MG63 (cell line): ENCODE measurements around the gene RIPOR2. TPM values are rescaled to one million over a fixed set of nuclear protein-coding genes. Genes with fewer than 3 reads are reported as not detected.
"Not testable (repeated sequence)": the region's sequence is repeated elsewhere in the genome, so short reads cannot be mapped to it uniquely, and the experiment has no call there.

Experiments
- DNase-seq: peaks from one replicate; pipeline ENCODE4 v3.0.0-alpha.2; 2020
- H3K27me3 ChIP-seq: fragments of 250-450 bp; sonication (Bioruptor Pico); 2 replicates; pipeline ENCODE4 v1.5.1; 2020; ENCODE audit warnings: mild to moderate bottlenecking, moderate library complexity
- H3K36me3 ChIP-seq: fragments of 250-450 bp; sonication (Bioruptor Pico); 2 replicates; pipeline ENCODE4 v1.5.1; 2020; ENCODE audit warnings: mild to moderate bottlenecking, moderate library complexity
- H3K4me3 ChIP-seq: fragments of 250-450 bp; sonication (Bioruptor Pico); 2 replicates; pipeline ENCODE4 v1.5.1; 2020; ENCODE audit warnings: mild to moderate bottlenecking, moderate library complexity
- H3K9me3 ChIP-seq: fragments of 250-450 bp; sonication (Bioruptor Pico); 2 replicates; pipeline ENCODE4 v1.5.1; 2020; ENCODE audit warnings: mild to moderate bottlenecking, moderate library complexity
- total RNA-seq: library from RNA; depleted of rRNA; stranded (reverse); fragments of >200 nt; shearing (Covaris generic); gene quantifications from 2 replicates; pipeline ENCODE4 v1.2.3, GENCODE V29; 2014; ENCODE audit warnings: low replicate concordance

RIPOR2 gene
- total RNA-seq, 1 experiment from 2014 or later: 0.40 TPM

DNA sequence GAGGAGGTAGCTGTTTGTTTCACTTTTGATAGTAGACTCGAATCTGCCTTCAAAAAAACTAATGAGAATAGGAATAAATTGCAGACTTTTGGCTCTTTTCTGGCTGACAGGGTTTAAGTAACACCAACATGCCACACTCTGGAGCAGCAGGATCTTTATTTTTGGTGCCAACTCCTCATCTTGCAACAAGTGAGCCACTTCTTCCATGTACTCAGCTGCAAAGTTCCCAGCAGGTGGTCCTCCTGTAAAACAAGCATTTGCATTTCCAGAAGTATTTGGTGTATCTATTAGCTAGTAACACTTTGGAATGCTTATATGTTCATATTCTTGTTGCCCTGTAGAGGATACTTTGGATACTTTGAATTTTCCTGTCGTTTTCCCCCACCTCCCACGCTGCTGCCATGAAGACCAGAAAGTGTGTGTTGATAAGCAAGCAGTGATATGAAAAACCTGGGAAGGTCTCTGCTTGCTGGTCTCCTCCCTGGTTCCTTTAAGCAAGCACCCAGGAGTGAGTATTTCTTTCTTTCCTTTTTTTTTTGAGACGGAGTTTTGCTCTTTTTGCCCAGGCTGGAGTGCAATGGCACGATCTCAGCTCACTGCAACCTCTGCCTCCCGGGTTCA lies 138.1 kb downstream of the RIPOR2 start:
- Histone ChIP-seq H3K36me3 (no peaks in the 10 kb centered on the region), H3K9me3 (no peaks in the 10 kb centered on the region), H3K4me3 (no peak overlapping the region), H3K27me3 (no peaks in the 10 kb centered on the region)
- DNase-seq: no peak

GRCh38 chr6:24796616-24797290 lies 139.0 kb downstream of the RIPOR2 start:
- Histone ChIP-seq H3K27me3 (no peaks in the 10 kb centered on the region), H3K4me3 (no peak overlapping the region), H3K9me3 (no peaks in the 10 kb centered on the region), H3K36me3 (no peaks in the 10 kb centered on the region)
- no peak for DNase-seq

DNA sequence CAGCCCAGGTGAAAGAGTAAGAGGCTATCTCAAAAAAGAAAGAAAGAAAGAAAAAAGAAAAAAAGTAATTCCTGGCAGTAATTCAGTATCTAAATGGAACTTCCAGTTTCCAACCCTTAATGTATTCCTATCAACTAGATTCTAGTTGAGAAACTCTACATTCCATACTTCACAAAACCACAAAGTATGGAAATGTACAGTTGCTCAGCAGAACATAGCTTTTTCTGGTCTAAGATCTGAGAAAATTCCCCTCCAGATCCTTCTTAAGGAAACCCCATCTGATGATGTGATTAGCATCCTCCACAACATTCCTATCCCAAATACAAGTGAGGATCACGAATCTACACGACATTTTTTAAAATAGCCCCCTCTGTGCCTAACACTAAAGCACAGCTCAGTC lies 140.7 kb downstream of the RIPOR2 start:
- Histone ChIP-seq H3K36me3 (no peaks in the 10 kb centered on the region), H3K9me3 (no peaks in the 10 kb centered on the region), H3K27me3 (no peaks in the 10 kb centered on the region), H3K4me3 (no peak overlapping the region)
- DNase-seq: no peak

GRCh38 chr6:24788031-24788665 lies 147.6 kb downstream of the RIPOR2 start:
- H3K4me3 ChIP-seq: no peak overlapping the region
- peaks cover 41% of the 10 kb centered on the region for H3K36me3 ChIP-seq
- no peak for DNase-seq
- H3K9me3 ChIP-seq: no peaks in the 10 kb centered on the region
- no peaks in the 10 kb centered on the region for H3K27me3 ChIP-seq

DNA sequence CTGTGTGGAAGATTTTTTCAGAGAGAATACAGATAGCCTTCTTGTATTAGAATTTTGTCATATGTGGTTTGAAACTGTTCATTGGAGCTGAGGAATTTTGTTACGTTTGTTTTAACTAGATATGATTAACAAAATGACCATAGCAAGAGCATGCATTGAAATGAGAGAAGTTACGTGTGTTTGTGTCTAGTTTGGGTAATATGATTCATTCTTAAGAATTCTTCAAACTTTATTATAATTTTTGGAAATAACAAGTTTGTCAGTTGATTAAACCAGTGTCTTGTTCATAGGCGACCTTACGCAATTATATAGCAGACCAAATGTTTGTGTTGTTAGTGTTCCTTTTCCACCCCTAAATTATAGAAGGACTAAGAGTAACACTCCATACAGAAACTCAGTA lies 155.6 kb downstream of the RIPOR2 start:
- DNase-seq: no peak

GRCh38 chr6:24779416-24780016 lies 156.2 kb downstream of the RIPOR2 start:
- Histone ChIP-seq H3K36me3 (peaks cover 58% of the 10 kb centered on the region), H3K9me3 (no peaks in the 10 kb centered on the region), H3K4me3 (no peak overlapping the region), H3K27me3 (no peaks in the 10 kb centered on the region)
- no peak for DNase-seq

More for the DNA sequence above, 155.6 kb downstream of the RIPOR2 start:
- Histone ChIP-seq H3K9me3 (no peaks in the 10 kb centered on the region), H3K27me3 (no peaks in the 10 kb centered on the region), H3K4me3 (no peak overlapping the region), H3K36me3 (peaks cover 63% of the 10 kb centered on the region)

DNA sequence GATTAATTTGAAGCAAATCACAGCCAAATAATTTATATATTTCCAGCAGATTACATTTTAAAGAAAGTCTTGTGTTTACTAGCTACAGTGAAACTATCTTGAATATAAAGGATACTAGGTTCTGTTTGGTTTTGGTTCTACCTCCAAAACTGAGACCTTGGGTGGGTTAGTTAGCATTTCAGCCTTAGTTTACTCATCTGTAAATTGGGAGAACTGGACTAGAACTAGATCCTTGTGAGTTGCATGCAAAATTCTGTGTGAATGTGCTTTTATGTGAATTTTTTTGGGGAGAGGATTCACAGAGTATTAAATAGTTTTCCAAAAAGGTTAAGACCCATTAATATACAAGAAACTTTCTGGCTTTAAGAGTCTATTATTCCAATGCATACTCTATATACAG lies 156.9 kb downstream of the RIPOR2 start:
- Histone ChIP-seq H3K4me3 (no peak overlapping the region), H3K27me3 (no peaks in the 10 kb centered on the region), H3K36me3 (peaks cover 52% of the 10 kb centered on the region), H3K9me3 (no peaks in the 10 kb centered on the region)
- DNase-seq: no peak

DNA sequence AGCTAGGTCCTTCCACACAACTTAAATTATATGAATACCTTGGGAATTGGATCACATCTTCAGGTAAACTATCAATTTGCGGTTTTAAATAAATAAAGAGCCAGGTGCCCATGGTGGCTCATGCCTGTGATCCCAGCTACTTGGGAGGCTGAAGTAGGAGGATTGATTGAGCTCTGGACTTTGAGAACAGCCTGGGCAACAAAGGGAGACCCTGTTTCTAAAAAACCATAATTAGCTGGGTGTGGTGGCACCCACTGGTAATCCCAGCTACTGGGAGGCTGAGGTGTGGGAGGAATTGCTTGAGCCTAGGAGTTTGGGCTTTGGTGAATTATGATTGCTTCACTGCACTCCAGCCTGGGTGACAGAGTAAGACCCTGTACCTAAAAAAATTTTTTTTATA lies 157.6 kb downstream of the RIPOR2 start:
- DNase-seq: no peak
- peak overlapping the region; percentile 99; the same call in 1 of the 2 replicates for H3K4me3 ChIP-seq
- peaks cover 48% of the 10 kb centered on the region for H3K36me3 ChIP-seq
- no peaks in the 10 kb centered on the region for H3K9me3 ChIP-seq
- no peaks in the 10 kb centered on the region for H3K27me3 ChIP-seq

DNA sequence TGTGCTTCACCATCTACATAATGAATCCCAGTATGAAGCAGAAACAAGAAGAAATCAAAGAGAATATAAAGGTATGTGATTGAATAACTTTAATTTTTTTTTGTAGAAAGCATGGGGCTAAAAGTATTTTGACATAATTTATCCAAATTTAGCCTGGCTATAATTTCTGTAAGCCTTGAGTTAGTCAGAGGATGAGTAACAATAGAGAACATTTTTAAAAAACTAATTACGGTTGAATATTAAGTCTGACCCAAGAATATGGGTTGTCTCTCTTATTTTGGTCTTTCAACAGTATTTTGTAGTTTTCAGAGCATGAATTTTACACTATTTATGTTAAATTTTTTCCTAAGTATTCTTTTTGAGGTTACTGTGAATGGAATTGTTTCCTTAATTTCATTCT lies 158.5 kb downstream of the RIPOR2 start:
- peak overlapping the region; percentile 99 for H3K4me3 ChIP-seq
- H3K27me3 ChIP-seq: no peaks in the 10 kb centered on the region
- no peaks in the 10 kb centered on the region for H3K9me3 ChIP-seq
- no peak for DNase-seq
- H3K36me3 ChIP-seq: peaks cover 39% of the 10 kb centered on the region

DNA sequence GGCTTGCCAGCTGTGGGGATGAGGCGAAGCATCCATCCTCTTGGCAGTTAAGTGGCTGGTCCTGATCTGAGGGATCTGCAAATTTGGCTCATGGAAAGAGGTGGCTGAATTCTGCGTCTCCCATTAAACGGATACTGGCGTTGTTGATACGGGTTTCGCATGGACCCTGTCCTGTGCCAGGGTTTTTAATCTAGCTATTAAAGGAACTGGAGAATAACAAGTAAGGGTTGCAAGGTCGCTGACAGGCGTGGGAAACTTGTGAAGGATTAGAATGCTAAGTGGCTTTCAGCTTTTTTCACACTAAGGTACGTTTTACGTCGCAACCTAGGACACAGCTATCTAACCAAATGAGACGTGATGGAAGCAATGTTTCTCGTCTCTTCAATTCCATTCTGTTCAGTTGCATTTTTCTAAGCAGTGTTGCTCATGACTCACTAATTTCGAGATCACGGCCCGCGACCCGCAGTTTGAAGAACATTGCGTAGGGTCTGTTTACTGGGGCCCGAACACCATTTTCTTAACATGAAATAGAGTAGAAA lies 160.2 kb downstream of the RIPOR2 start:
- H3K4me3 ChIP-seq: peak overlapping the region; percentile 99
- H3K9me3 ChIP-seq: no peaks in the 10 kb centered on the region
- H3K27me3 ChIP-seq: no peaks in the 10 kb centered on the region
- no peak for DNase-seq
- H3K36me3 ChIP-seq: peaks cover 28% of the 10 kb centered on the region

- Histone ChIP-seq H3K36me3 (peaks cover 22% of the 10 kb centered on the region), H3K27me3 (no peaks in the 10 kb centered on the region), H3K4me3 (peak within 1 kb of the TSS; percentile 99), H3K9me3 (no peaks in the 10 kb centered on the region)
- peak; percentile 93 for DNase-seq
Observed at GRCh38 chr6:24774696-24775519, 160.9 kb downstream of the RIPOR2 start, which contains the start of gene GMNN. Gene GMNN (plus strand): TSS chr6:24774937. CDS start chr6:24777247, 2,310 bp downstream.

DNA sequence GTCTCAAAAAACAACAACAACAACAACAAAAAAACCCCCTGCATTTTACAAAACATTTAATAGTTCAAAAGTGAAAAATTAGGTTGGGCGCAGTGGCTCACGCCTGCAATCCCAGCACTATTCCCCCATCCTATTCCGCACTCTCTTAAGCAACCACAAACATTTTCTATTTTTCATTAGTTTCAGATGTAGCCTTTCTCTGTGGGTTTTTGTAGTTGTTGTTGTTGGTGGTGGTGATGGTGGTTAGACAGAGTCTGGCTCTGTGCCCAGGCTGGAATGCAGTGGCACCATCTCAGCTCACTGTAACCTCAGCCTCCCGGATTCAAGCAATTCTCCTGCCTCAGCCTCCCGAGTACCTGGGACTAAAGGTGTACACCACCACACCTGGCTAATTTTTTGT lies 167.4 kb downstream of the RIPOR2 start:
- no peak for DNase-seq
- H3K9me3 ChIP-seq: no peaks in the 10 kb centered on the region
- H3K4me3 ChIP-seq: no peak overlapping the region
- no peaks in the 10 kb centered on the region for H3K27me3 ChIP-seq
- no peaks in the 10 kb centered on the region for H3K36me3 ChIP-seq

DNA sequence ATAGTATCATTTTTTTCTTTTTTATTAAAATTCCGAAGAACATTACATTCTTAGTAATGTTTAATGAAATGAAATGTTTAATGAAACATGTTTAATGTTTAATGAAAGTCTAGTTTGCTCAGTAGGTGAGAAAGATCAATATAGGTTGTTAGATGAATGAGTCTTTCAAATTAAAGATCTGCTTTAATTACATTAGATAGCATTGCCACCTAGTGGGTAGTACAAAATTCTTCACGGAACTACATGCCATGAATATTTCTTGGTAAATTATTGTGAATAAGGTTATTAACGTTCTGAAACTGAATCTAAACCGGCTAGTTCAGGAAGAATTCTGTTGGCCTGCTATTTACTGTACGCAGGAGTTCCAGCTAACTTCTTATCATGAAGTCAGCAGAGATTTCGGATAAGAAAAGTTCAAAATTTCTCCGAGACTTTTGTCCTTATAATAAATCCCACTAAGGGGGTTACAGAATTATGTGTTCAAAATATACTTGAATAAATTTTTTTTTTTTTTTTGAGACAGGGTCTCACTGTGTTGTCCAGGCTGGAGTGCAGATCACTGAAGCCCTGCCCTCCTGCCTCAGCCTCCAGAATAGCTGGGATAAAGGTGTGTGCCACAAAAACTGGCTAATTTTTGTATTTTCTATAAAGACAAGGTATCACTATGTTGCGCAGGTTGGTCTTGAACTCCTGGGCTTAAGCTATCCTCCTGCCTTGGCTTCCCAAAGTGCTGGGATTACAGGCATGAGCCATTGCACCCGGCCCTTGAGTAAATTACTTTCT lies 168.9 kb downstream of the RIPOR2 start:
- Histone ChIP-seq H3K27me3 (no peaks in the 10 kb centered on the region), H3K4me3 (no peak overlapping the region), H3K36me3 (no peaks in the 10 kb centered on the region), H3K9me3 (no peaks in the 10 kb centered on the region)
- DNase-seq: no peak

GRCh38 chr6:24765968-24766367 lies 169.8 kb downstream of the RIPOR2 start:
- not testable (repeated sequence) for H3K36me3 ChIP-seq, DNase-seq, H3K9me3 ChIP-seq, H3K4me3 ChIP-seq, H3K27me3 ChIP-seq

GRCh38 chr6:24764833-24765828 lies 170.6 kb downstream of the RIPOR2 start:
- not testable (repeated sequence) for H3K4me3 ChIP-seq, H3K27me3 ChIP-seq, H3K9me3 ChIP-seq, H3K36me3 ChIP-seq, DNase-seq
